DMS79 (cell line): Measurements from ENCODE around the gene LIMS1.
"Not testable (repeated sequence)": the region's sequence is repeated elsewhere in the genome, so short reads cannot be mapped to it uniquely, and the experiment has no call there.

Experiments used
- DNase-seq: peaks from one replicate; lab custom pipeline; 2025; lab: John Stamatoyannopoulos, UW

The LIMS1 gene

DNA sequence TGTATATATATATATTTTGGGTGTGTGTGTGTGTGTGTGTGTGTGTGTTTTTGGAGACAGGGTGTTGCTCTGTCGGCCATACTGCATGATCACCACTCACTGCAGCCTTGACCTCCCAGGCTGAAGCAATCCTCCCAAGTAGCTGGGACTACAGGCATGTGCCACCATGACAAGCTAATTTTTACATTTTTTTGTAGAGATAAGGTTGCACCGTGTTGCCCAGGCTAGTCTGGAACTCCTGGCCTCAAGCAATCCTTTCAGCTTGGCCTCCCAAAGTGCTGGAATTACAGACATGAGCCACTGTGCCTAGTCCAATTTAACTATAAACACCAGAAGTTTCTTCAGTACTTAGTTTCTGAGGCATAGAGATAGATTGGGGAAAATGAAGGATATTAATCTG is 18.3 kb downstream of the LIMS1 start:
- no peak for DNase-seq

DNA sequence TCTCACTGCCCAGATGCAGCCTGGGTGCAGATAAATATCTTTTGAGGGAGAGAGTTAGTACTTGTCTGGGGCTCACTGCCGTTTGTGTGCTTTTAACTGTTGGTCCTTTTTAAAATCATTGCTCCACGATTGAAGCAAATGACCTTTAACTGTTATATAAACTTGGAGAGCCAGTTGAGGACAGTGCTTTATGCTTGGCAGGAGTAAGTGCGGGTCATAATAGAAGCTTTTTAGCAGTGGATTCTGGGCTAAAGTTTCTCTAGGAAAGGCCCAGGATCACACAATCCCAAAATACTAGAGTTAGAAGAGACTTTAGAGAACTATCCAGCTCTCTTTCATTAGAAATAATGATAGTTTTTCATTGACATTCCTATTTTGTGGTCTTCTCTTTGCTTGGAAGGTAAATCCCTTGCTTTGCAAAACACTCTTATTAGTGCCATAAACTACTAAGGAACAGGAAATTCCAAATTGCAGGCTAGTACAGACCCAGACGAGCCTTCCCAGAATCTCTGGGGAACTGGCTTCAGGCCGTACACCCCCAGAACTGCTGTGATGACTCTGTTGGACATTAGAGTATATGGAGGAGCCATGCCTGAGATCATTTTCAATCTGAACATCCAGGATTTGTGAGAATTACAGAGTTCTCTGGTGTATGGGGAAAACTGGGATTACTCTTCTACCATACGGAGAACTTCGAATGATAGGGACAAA is 19.1 kb downstream of the LIMS1 start:
- no peak for DNase-seq

DNA sequence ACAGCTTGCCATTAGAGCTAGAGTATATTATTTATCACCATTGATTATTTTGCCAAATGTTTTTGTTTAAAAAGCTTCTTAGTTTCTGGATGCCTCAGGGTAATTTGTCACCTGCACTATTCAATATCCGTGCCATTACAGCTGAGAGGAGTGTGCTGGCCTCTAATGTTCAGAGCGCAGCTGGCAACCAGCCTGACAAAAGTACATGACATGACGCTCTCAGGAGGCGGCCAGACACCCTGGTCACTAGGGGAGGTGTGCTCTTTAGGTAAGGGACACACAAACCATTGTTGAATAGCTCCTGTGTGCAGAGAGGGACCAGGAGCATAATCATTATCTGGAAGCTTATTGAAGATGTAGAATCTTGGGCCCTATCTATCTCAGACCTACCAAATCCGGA is 20.3 kb downstream of the LIMS1 start:
- DNase-seq: no peak

DNA sequence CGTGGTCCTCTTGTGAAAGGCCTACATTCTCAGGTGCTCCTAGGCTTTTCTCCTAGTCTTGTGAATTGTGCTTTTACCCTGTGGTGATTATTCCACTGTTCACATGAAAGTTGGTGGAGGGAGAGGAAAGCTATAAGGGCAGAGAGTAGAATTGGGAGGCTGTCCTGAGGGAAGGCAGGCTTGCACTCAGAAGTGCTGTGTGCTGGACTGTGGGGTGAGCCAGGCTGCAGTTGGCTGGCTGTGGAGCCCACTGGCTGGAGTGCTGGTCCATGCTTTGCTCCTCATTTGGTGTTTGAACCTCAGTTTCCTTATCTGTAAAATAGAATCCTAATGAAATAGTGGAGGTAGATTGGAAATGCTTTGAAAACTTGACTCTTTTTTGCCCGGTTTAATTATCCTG is 21.3 kb downstream of the LIMS1 start:
- DNase-seq: no peak

DNA sequence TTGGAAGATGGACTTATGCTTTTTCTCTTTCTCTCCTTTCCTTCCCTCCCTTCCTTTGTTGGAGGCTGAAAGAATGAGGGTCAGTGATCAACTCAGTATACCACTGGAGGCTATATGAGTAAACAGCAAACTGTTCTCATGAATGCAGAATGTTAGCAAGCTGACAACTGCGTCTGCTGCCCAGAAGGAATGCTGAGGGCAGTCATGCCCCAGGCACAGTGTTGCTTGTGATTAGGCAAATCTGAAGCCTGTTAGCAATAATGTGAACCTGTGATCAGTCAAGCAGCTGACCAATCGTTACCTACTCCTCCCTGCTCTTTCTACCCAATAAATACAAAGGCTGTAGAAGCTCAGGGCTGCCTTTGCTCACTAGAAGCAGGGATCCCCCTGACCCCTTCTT is 22.3 kb downstream of the LIMS1 start:
- not testable (repeated sequence) for DNase-seq

DNA sequence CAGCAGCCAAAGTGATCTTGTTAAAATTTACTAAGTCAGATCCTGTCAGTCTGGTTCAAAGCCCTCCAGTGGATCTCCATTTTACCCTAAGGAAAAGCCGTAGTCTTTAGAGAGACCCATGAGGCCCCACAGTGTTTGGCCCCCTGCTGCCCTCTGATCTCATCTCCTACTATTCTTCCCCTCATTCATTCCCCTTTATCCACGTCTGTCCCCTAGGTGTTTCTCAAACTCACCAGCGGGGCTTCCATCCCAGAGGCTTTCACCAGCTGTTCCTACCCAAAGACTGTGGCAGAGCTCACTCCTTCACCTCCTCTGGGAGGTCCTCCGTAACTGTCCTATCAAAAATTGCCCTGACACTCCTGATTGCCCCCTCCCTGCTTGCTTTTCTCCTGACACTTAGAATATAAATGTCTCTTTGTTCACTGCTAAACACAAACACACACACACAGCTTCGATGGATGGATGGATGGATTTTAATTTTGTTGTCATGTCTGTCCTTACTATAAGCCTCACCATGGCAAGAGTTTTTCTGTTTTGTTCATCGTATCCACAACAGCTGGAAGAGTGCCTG is 26.1 kb downstream of the LIMS1 start:
- DNase-seq: no peak

DNA sequence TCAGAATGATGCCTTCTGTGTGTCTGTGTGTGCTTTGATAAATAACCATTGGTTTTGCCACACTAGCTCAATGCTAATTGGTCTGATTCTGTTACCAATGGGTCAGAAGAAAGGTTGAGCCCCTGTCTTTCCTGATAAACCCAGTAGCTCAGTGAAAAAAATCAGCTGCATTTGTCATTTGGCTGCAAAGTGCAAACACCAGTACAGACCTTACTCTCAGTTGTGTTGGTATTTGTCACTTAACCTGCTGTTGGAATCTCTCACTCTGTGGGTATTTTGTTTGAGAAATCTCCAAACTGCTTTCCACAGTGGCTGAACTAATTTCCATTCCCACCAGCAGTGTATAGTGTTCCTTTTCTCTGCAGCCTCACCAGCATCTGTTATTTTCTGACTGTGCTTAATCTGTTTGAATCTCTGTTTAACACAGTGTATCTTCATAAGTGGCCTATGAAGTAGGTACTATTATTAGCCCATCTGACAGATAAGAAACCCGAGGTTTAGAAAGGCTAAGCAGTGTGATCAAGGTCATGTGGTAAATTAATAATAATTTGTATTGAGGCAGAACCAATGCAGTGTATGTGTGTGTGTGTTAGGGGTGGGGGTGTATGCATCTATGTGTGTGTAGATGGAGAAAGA is 26.7 kb downstream of the LIMS1 start:
- no peak for DNase-seq

DNA sequence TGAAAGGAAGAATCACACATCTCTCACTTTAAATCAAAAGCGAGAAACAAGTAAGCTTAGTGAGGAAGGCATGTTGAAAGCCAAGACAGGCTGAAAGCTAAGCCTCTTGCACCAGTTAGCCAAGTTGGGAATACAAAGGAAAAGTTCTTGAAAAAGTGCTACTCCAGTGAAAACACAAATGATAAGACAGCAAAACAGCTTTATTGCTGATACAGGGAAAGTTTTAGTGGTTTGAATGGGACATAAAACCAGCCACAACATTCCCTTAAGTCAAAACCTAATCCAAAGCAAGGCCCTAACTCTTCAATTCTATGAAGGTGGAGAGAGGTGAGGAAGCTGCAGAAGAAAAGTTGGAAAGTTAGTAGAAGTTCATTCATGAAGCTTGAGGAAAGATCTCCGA is 28.0 kb downstream of the LIMS1 start:
- DNase-seq: no peak

DNA sequence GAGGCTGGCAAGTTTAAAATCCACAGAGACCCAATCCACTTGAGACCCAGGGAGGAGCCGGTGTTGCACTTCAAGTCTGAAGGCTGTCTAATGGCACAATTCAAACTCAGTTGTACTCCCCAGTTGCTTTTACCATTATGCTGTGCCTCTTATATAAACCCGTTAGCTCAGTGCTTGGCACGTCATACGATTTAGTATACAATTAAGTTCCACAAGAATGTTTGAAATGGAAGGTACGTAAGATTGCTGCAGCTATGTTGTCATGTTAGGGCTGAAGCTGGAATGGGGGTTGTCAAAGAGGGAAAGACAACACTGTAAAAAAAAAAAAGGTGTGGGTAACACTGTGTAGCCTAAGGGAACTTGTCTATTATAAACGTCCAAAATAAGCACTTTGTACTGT is 30.2 kb downstream of the LIMS1 start:
- DNase-seq: no peak

DNA sequence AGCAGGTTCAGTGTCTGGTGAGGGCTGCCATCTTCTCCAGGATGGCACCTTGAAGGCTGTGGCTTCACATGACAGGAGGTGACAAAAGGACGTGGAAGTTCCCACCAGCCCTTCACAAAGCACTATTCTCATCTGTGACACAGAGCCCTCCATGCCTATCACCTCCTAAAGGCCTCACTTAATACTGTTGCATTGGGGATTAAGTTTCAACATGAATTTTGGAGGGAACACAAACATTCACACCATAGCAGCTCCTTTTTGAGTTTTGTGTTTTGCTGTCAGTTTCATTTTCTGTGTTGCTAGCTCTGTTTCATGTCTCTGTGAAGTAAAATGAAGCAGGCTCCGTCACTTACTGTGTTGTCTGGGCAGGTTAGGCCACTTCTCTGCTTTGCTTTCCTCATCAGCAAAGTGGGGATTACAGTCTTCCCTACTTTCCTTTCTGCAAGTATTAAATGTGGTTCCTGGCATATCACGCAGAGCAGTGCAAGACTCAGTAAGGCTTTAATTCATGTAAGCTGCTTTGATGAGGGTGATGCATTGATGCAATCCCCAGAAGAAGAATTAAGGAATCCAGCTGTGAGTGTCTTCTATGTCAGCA is 31.6 kb downstream of the LIMS1 start:
- no peak for DNase-seq

DNA sequence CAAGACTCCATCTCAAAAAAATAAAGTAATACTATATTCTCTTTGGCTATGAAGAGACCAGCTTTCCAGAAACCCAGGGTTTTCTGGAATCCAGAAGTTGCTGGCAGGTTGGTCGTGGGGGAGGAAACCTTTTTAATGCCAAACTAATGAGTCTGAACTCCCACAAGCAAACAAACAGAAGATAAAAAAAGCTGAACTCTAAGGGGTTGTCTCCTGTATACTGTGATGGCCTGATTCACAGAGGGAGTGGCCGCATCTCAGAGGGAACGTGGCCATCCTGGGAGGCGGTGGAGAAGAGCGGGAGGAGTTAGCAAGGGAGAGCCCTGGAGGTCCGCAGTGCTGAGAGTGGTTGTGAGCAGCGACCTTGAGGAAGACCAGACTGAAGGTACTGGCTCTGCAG is 36.1 kb downstream of the LIMS1 start:
- DNase-seq: no peak

DNA sequence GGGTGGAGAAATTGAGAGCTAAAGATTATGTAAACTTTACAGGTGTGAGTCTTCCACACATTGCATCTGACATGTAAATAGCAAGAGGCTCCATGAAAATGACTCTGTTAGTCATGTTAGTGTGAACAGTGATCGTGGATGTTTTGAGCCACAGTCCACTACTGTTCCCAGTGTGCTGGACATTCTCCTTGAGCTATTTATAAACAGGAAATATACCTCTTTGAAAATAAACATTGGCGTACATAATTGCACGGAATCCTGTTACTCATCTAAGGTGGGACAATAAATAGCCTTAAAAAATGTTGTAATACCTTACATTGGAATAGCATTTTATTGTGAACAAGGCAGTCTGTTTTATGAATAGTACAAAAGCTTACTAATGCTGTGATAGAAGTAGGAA is 37.0 kb downstream of the LIMS1 start:
- DNase-seq: no peak

DNA sequence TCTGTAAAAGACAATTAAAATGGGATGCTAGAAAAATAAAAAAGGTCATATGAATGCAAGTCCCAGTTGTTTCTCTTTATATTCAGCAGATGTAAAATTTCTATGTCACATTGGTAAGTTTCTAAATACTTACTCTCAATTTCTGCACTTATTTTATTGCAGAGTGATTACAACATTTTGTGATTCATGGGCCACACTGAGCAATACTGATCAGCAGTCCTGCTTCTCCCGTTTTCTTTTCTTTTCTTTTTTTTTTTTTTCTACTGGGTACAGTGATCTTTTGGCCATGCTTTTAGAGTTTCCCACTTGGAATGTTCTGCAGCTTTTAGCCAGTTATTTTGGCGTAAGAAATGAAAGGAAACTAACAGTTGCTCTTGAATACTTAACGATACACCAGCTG is 38.8 kb downstream of the LIMS1 start:
- DNase-seq: no peak

DNA sequence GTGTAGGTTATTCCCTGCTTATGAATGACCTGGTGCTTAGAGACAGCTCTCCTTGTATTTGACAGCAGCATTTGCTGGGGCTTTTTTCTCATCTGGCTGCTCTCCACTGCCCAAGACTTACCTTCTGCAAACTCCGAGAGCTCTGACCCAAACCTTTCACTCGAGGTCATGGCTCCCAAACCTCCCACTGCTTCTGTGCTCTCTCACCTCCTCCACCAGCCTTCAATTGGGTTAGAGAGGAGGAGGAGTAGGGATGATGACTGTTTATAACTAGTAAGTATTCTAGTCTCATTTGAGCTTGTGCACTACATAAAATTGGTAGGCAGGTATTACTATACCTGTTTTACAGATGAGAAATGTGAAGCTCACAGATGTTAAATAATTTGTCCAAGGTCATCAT is 40.1 kb downstream of the LIMS1 start:
- no peak for DNase-seq

DNA sequence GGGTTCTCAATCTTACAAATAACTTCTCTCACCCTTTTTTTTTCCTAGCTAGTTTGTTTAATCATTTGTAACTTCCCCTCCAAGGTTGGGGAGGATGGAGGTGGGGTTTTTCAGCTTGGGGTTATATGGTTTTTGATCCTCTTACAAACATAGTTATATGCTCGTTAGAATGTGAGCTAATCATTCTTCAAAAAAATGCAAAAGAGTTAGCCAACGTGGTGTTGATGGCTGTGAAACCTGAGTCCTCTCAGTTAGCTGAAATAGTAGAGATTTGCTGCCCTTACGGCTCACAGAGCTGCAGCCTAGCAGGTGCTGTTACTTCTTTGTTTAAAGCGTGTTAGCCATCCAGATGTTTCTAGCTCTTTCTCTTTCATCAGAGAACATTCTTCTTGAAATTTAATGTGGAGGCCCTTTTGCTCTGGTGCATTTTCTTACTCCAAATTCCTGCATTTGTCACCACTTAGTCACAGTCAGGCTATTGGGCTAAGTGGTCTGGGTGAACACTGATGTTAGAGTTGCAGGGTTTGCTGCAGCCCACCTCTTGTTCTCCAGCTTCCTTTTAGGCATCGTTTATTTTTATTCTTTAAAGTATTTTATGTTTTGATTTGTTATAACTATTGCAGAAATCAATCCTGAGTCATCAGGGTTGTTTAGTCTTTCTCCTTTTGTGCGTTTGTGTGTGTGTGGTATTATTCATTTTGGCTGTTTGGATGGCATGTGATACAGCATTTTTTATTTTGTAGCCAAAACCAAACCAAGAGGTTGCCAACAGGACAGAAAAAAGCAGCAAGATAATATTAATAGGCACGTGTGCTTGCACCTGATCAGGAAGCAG is 41.1 kb downstream of the LIMS1 start:
- DNase-seq: no peak

DNA sequence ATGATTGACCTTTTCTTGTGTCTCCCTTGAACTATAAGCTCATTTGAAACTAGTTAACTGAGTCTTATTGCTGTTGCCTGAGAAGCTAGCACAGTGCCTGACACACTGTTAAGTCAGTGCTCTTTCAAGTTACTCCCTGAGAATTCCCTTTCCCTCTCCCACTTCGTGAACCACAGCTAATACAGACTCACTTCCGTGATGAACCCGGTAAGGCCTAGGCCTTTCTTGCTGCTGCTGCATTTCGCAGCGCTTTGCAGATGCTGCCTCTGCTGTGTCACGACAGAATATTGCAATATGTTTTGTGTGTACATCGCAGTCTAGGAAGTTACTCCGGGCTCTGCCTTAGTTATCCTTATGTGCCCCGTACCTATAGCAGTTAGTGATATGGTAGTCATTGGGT is 42.8 kb downstream of the LIMS1 start:
- no peak for DNase-seq

DNA sequence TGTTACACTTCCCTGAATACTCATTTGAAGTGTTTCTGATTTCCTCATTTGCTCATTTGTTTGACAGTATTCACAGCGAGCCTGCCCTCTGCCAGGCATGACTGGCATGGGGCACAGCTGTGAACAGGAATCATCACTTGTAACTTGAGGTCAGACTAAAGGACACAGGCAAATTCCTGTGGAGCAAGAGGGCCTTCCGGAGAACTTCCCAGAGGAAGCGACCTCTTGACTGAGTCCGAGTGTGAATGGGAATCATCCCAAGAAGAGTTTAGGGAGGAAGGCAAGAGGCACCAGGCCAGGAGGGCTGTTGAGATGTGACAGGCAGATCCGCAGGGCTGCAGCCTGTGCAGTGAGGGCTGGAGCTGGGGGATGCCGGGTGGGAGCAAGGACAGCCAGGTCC is 45.4 kb downstream of the LIMS1 start:
- DNase-seq: no peak

DNA sequence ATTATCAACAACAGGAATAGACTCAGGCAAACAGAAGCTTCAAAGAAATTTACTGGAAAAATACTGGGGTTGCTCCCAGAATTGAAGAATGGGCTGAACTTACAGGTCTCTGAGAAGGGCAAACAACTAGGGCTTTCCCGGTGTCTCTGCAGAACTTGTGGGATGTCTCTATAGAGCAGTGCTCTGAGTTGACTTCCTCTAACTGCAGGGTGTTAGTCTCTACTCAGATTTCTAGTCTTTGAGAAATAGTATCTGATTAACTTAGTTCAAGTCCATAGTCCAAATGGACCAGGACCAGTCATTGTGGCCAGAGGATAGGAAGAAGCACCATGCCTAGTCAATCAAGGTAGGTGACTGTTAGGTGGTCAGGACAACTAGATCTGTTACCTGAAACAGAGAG is 45.8 kb downstream of the LIMS1 start:
- DNase-seq: no peak

DNA sequence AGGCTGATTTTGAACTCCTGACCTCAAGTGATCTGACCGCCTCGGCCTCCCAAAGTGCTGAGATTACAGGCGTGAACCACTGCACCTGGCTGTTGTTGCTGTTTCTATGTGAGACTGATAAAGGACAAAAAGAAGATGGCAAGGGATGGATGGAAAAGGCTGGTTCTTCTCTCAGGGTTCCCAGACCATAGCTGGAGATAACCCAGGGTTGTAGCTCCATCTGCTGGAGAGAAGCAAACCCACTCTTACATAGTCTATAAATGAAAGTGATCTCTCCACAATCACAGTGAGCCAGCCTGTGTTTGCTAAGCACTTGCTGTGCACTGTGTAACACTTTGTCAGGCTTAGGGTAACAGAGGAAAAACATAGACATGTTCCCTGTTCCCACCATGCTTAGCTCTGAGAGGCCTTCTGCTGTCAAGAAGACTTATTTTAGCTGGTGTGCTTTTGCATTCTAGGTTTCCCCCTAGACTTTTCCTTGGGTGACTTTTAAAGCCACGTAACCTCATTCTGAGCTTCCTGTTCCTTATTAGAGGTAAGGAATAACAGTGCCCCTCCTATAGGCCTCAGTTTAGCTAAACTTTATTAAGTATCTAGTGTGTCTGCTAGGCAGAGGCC is 49.7 kb downstream of the LIMS1 start:
- DNase-seq: peak; percentile 12

DNA sequence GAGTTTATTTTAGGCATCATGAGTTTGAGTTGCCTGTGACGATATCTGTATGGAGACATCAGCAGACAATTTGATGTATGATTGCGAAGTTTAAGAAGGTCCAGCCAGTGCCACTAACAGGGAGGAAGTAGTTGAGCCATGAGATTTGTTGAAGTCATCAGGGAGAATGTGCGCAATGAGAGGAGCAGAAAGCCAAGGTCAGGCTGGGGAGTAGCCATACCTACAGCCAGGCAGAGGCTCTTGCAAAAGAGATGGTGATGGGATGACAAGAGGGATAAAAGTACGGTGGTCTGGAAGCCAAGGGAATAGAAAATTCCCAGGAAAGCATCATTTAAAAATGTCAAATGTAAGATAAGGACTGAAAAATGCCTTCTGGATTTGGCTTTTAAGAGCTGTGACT is 51.2 kb downstream of the LIMS1 start:
- DNase-seq: no peak

DNA sequence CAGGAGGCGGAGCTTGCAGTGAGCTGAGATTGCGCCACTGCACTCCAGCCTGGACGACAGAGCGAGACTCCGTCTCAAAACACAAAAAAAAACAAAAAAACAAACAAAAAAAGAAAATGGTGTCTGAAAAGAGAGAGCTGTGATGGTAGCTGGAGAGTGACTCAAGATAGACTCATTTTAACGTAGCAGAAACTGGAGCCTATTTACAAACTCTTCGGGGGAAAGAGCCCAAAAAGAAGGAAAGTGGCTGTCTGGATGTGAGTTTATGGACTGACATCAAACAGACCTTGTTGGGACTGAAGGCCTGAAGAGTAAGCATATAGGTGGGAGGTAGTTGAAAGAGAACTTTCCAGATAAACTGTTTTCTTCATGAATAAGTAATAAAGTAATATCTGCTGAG is 51.8 kb downstream of the LIMS1 start:
- no peak for DNase-seq

DNA sequence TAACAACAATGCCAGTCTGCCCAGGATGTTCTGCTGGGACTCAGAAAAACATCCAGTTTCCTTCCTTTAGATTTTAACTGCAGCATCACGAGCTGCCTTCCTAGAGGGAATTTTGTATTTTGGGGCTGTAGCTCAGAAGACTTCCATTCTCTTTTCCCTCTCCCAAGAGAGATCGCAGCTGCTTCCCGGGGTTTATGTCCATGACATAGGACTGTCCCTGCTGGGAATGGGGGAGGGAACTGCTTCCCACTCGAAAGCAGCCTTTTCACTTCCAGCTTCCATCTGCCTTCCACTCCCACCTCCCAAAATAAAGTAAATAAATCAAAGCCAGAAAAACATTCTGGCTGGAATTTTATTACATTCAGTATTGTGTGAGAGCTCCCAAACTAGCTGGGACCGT is 52.4 kb downstream of the LIMS1 start:
- no peak for DNase-seq
